SKM-1 (cell line): ENCODE results near the gene RALGDS.
"Not testable (repeated sequence)": the region's sequence is repeated elsewhere in the genome, so short reads cannot be mapped to it uniquely, and the experiment has no call there.

Source experiments
- DNase-seq: peaks from one replicate; lab custom pipeline; 2025; ENCODE audit not compliant: unreplicated experiment; lab: John Stamatoyannopoulos, UW

The RALGDS gene

GRCh38 chr9:133090187-133090586 lies 30.9 kb downstream of the RALGDS start:
- no peak for DNase-seq

GRCh38 chr9:133089271-133089671 lies 31.8 kb downstream of the RALGDS start:
- no peak for DNase-seq

GRCh38 chr9:133088756-133089155 lies 32.3 kb downstream of the RALGDS start:
- no peak for DNase-seq

GRCh38 chr9:133088146-133088750 lies 32.8 kb downstream of the RALGDS start:
- DNase-seq = no peak

GRCh38 chr9:133087429-133088145 lies 33.5 kb downstream of the RALGDS start:
- no peak for DNase-seq

- no peak for DNase-seq
Measured at GRCh38 chr9:133086894-133087293, 34.1 kb downstream of the RALGDS start.

GRCh38 chr9:133086212-133086860 lies 34.7 kb downstream of the RALGDS start:
- DNase-seq = not testable (repeated sequence)

- DNase-seq = not testable (repeated sequence)
Measured at GRCh38 chr9:133083688-133084087, 37.4 kb downstream of the RALGDS start.

GRCh38 chr9:133081957-133082644 lies 38.9 kb downstream of the RALGDS start:
- not testable (repeated sequence) for DNase-seq

- not testable (repeated sequence) for DNase-seq
Measured at GRCh38 chr9:133080786-133081779, 40.0 kb downstream of the RALGDS start.

GRCh38 chr9:133080161-133080560 lies 40.9 kb downstream of the RALGDS start:
- no peak for DNase-seq

- DNase-seq = no peak
Measured at GRCh38 chr9:133078486-133078885, 42.6 kb downstream of the RALGDS start.

GRCh38 chr9:133076691-133077090 lies 44.3 kb downstream of the RALGDS start:
- no peak for DNase-seq

GRCh38 chr9:133075925-133076630 lies 45.0 kb downstream of the RALGDS start:
- no peak for DNase-seq

- no peak for DNase-seq
Measured at GRCh38 chr9:133074111-133074651, 46.9 kb downstream of the RALGDS start.

GRCh38 chr9:133073086-133074014 lies 47.7 kb downstream of the RALGDS start:
- DNase-seq = no peak

GRCh38 chr9:133072210-133072609 lies 48.8 kb downstream of the RALGDS start:
- not testable (repeated sequence) for DNase-seq

- DNase-seq = no peak
Measured at GRCh38 chr9:133071484-133072150, 49.4 kb downstream of the RALGDS start.
